ENCODE data around the gene EFNA5.

- TF ChIP-seq, protein P1, sequence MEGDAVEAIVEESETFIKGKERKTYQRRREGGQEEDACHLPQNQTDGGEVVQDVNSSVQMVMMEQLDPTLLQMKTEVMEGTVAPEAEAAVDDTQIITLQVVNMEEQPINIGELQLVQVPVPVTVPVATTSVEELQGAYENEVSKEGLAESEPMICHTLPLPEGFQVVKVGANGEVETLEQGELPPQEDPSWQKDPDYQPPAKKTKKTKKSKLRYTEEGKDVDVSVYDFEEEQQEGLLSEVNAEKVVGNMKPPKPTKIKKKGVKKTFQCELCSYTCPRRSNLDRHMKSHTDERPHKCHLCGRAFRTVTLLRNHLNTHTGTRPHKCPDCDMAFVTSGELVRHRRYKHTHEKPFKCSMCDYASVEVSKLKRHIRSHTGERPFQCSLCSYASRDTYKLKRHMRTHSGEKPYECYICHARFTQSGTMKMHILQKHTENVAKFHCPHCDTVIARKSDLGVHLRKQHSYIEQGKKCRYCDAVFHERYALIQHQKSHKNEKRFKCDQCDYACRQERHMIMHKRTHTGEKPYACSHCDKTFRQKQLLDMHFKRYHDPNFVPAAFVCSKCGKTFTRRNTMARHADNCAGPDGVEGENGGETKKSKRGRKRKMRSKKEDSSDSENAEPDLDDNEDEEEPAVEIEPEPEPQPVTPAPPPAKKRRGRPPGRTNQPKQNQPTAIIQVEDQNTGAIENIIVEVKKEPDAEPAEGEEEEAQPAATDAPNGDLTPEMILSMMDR (IDR thresholded peaks at IDR 0.05; ENCODE audit: poor library complexity, severe bottlenecking): no peak
- TF ChIP-seq TAF1 (IDR thresholded peaks at IDR 0.05; ENCODE audit: low read depth): no peak
- TF ChIP-seq POLR2AphosphoS5 (IDR thresholded peaks at IDR 0.05): no peak
- TF ChIP-seq EP300 (conservative IDR thresholded peaks at IDR 0.05; ENCODE audit: poor library complexity, severe bottlenecking): no peak
- no peak for TF ChIP-seq RAD21 (conservative IDR thresholded peaks at IDR 0.05)
Measured at GRCh38 chr5:107717816-107718215, 47.1 kb upstream of the EFNA5 start.

Data from neural cell (in vitro differentiated cells).